Keratinocyte (primary cell): ENCODE results near the gene DTL. TPM values are rescaled to one million over a fixed set of nuclear protein-coding genes. Genes with fewer than 3 reads are reported as not detected.
A peak's percentile ranks its signal among the peaks of the same experiment; 100 is the strongest.

ENCODE experiments used
- DNase-seq: peaks from one replicate; pipeline ENCODE4 v3.0.0-alpha.2; 2011; ENCODE audit warnings: low read depth, missing footprints, low spot score
- FAIRE-seq: peaks from 2 replicates; lab custom pipeline; 2011; peaks lifted over from hg19 to GRCh38; lab: Jason Lieb, UNC
- H2AFZ ChIP-seq: 2 replicates; pipeline ENCODE4 v1.6.0; 2012; ENCODE audit warnings: low read length, control low read depth, inconsistent platforms; ENCODE audit not compliant: control insufficient read depth
- H3K27ac ChIP-seq: 2 replicates; pipeline ENCODE4 v1.5.1; 2011; ENCODE audit warnings: low read length; ENCODE audit not compliant: control insufficient read depth, insufficient read depth
- H3K27me3 ChIP-seq: 3 replicates; pipeline ENCODE4 v1.6.0; 2011; ENCODE audit warnings: low read length; ENCODE audit not compliant: control insufficient read depth, insufficient read depth; ENCODE audit errors: extremely low read depth
- H3K36me3 ChIP-seq, 2 experiments: 2 replicates in 1 of 2; 3 replicates in 1 of 2; pipeline ENCODE4 v1.5.1; 2011; ENCODE audit warnings: low read length in 2 of 2, mild to moderate bottlenecking in 1 of 2; ENCODE audit not compliant: control insufficient read depth in 2 of 2, insufficient read depth in 2 of 2; ENCODE audit errors: extremely low read depth in 1 of 2
- H3K4me1 ChIP-seq: 3 replicates; pipeline ENCODE4 v1.5.1; 2011; ENCODE audit warnings: low read length; ENCODE audit not compliant: control insufficient read depth, insufficient read depth; ENCODE audit errors: extremely low read depth
- H3K4me2 ChIP-seq: 3 replicates; pipeline ENCODE4 v1.6.0; 2011; ENCODE audit warnings: low read depth, low read length; ENCODE audit not compliant: control insufficient read depth, insufficient read depth; ENCODE audit errors: extremely low read depth
- H3K4me3 ChIP-seq, 3 experiments: fragments of 200-600 bp in 1 of 3; sonication (generic) in 1 of 3; 2 replicates in 2 of 3; 3 replicates in 1 of 3; pipeline ENCODE4 v1.5.1; 2011 to 2016; ENCODE audit warnings: low read length in 3 of 3, mild to moderate bottlenecking in 3 of 3, control low read depth in 2 of 3, inconsistent platforms in 1 of 3, low read depth in 1 of 3, mixed read lengths in 1 of 3, mixed run types in 1 of 3, moderate library complexity in 1 of 3; ENCODE audit not compliant: control insufficient read depth in 2 of 3, insufficient read depth in 2 of 3; ENCODE audit errors: extremely low read depth in 1 of 3
- H3K79me2 ChIP-seq: 2 replicates; pipeline ENCODE4 v1.6.0; 2012; ENCODE audit warnings: low read length; ENCODE audit not compliant: control insufficient read depth, insufficient read depth
- H3K9ac ChIP-seq: 3 replicates; pipeline ENCODE4 v1.6.0; 2011; ENCODE audit warnings: low read length; ENCODE audit not compliant: control insufficient read depth, insufficient read depth; ENCODE audit errors: extremely low read depth
- H3K9me1 ChIP-seq: 3 replicates; pipeline ENCODE4 v1.6.0; 2011; ENCODE audit warnings: low read length; ENCODE audit not compliant: control insufficient read depth, insufficient read depth; ENCODE audit errors: extremely low read depth
- H3K9me3 ChIP-seq: 2 replicates; pipeline ENCODE4 v1.5.1; 2012; ENCODE audit warnings: low read depth, low read length; ENCODE audit not compliant: control insufficient read depth
- H4K20me1 ChIP-seq: 3 replicates; pipeline ENCODE4 v1.6.0; 2011; ENCODE audit warnings: low read length; ENCODE audit not compliant: control insufficient read depth, insufficient read depth; ENCODE audit errors: extremely low read depth
- CTCF ChIP-seq, 3 experiments: IDR thresholded peaks in 1 of 3; conservative IDR thresholded peaks in 1 of 3; optimal IDR thresholded peaks in 1 of 3; 2 replicates in 2 of 3; 3 replicates in 1 of 3; pipeline versions ENCODE3 to v1.5.1; 2011; ENCODE audit warnings: low read length in 3 of 3, mild to moderate bottlenecking in 3 of 3, moderate library complexity in 2 of 3, control low read depth in 1 of 3, inconsistent platforms in 1 of 3; ENCODE audit not compliant: insufficient read depth in 2 of 3; ENCODE audit errors: extremely low read depth in 1 of 3
- EZH2 ChIP-seq: IDR thresholded peaks from one replicate; pipeline ENCODE4 v1.6.1; 2012; ENCODE audit warnings: inconsistent platforms, mild to moderate bottlenecking, low read length, moderate library complexity
- dilution Hi-C: fragments of 300-500 bp; cut with MboI; formaldehyde crosslinking; loops from one replicate; pipeline ENCODE4 v1.7.0; 2020; ENCODE audit warnings: low sequenced_read_pairs; ENCODE audit not compliant: extremely low pct_ligation_motif_present
- polyA plus RNA-seq, 5 experiments: library from polyadenylated mRNA; depleted of rRNA in 3 of 5; stranded (reverse) in 3 of 5; stranded (forward) in 1 of 5; unstranded in 1 of 5; fragments of >200 nt; gene quantifications; 1 replicate in 1 of 5; 2 replicates in 3 of 5; 3 replicates in 1 of 5; pipeline versions ENCODE4 v1.2.1 to v1.2.3, GENCODE V29; 2011 to 2012; ENCODE audit warnings: missing spikeins in 2 of 5, low read depth in 1 of 5, low replicate concordance in 1 of 5

The DTL gene
- polyA plus RNA-seq, 1 donor (not counting 4 experiments of a cell fraction or from before 2014, with no cell fraction given) = 9.3 TPM

- no peaks in the 10 kb centered on the region for H4K20me1 ChIP-seq
- DNase-seq (no peak), FAIRE-seq (no peak)
- TF ChIP-seq EZH2 (no peak), CTCF (optimal IDR thresholded peaks at IDR 0.05 in 1 of 3, IDR thresholded peaks at IDR 0.05 in 1 of 3, conservative IDR thresholded peaks at IDR 0.05 in 1 of 3; ENCODE audit: extremely low read depth in 1 of 3, insufficient read depth in 2 of 3, low read length in 3 of 3) (no peak)
- peaks cover 8 to 13% of the 10 kb centered on the region in 2 experiments for H3K36me3 ChIP-seq
- no peaks in the 10 kb centered on the region for H3K9me3 ChIP-seq
- no peaks in the 10 kb centered on the region for H3K9me1 ChIP-seq
- H2AFZ ChIP-seq = no peak overlapping the region
- no peaks in the 10 kb centered on the region for H3K27me3 ChIP-seq
- H3K4me1 ChIP-seq = no peaks in the 10 kb centered on the region
- no peak overlapping the region for H3K9ac ChIP-seq
- H3K79me2 ChIP-seq = no peaks in the 10 kb centered on the region
- no peak overlapping the region for H3K4me3 ChIP-seq
- no peak overlapping the region for H3K4me2 ChIP-seq
- dilution Hi-C loops = no loop called here
- no peak overlapping the region for H3K27ac ChIP-seq
These were observed 25.5 kb upstream of the DTL start for GRCh38 chr1:212010004-212010403.

- Histone ChIP-seq H4K20me1 (no peaks in the 10 kb centered on the region), H3K9me1 (no peaks in the 10 kb centered on the region), H3K27me3 (no peaks in the 10 kb centered on the region), H3K4me3 (no peak overlapping the region), H3K4me2 (no peak overlapping the region), H3K27ac (no peak overlapping the region), H3K9ac (no peak overlapping the region), H3K36me3 (peaks cover 6 to 12% of the 10 kb centered on the region in 2 experiments), H3K79me2 (no peaks in the 10 kb centered on the region), H3K9me3 (no peaks in the 10 kb centered on the region), H3K4me1 (no peaks in the 10 kb centered on the region), H2AFZ (no peak overlapping the region)
- DNase-seq = no peak
- dilution Hi-C loops = no loop called here
- FAIRE-seq = peak; percentile 75
- TF ChIP-seq CTCF (optimal IDR thresholded peaks at IDR 0.05 in 1 of 3, IDR thresholded peaks at IDR 0.05 in 1 of 3, conservative IDR thresholded peaks at IDR 0.05 in 1 of 3; ENCODE audit: extremely low read depth in 1 of 3, insufficient read depth in 2 of 3, low read length in 3 of 3) (peak; percentile 97 to 100 (median 99)), EZH2 (no peak)
These were observed 23.4 kb upstream of the DTL start for GRCh38 chr1:212012034-212012740.
